Measurements from ENCODE around the gene DGKI. TPM values are rescaled to one million over a fixed set of nuclear protein-coding genes. Genes with fewer than 3 reads are reported as not detected.

DGKI gene
- total RNA-seq, 1 donor from 2014 or later, result 3.1 TPM

DNA sequence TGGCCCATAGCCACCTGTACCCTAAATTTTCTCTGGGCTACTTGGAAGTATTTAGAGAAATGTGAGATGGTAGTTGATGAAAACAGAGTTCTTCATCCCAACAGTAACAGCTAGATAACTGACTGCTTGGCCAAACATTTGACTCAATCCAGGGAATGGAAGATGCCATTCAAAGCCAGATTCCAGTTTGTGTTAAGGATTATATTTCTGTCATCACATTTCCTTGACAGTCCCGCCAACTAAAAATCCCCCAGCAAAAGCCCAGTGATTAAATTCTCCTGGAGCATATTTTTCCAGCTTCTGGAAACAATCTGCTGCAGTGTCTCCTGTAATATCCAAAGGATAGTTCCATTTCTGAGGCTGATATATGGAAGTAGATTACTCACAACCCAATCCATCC is 457.9 kb downstream of the DGKI start:
- TF ChIP-seq, protein P1, sequence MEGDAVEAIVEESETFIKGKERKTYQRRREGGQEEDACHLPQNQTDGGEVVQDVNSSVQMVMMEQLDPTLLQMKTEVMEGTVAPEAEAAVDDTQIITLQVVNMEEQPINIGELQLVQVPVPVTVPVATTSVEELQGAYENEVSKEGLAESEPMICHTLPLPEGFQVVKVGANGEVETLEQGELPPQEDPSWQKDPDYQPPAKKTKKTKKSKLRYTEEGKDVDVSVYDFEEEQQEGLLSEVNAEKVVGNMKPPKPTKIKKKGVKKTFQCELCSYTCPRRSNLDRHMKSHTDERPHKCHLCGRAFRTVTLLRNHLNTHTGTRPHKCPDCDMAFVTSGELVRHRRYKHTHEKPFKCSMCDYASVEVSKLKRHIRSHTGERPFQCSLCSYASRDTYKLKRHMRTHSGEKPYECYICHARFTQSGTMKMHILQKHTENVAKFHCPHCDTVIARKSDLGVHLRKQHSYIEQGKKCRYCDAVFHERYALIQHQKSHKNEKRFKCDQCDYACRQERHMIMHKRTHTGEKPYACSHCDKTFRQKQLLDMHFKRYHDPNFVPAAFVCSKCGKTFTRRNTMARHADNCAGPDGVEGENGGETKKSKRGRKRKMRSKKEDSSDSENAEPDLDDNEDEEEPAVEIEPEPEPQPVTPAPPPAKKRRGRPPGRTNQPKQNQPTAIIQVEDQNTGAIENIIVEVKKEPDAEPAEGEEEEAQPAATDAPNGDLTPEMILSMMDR (IDR thresholded peaks at IDR 0.05), result no peak
- no peaks in the 10 kb centered on the region for H3K9me3 Mint-ChIP-seq (ENCODE audit: unreplicated experiment)
- no peak overlapping the region for H3K27ac Mint-ChIP-seq (ENCODE audit: unreplicated experiment)
- no peak overlapping the region for H3K4me3 Mint-ChIP-seq (ENCODE audit: unreplicated experiment)
- peaks cover 9% of the 10 kb centered on the region for H3K4me1 Mint-ChIP-seq (ENCODE audit: unreplicated experiment)
- H3K36me3 Mint-ChIP-seq (ENCODE audit: unreplicated experiment), result no peaks in the 10 kb centered on the region
- no peak for DNase-seq (ENCODE audit: extremely low spot score, unreplicated experiment)
- no peaks in the 10 kb centered on the region for H3K27me3 Mint-ChIP-seq (ENCODE audit: unreplicated experiment)

DNA sequence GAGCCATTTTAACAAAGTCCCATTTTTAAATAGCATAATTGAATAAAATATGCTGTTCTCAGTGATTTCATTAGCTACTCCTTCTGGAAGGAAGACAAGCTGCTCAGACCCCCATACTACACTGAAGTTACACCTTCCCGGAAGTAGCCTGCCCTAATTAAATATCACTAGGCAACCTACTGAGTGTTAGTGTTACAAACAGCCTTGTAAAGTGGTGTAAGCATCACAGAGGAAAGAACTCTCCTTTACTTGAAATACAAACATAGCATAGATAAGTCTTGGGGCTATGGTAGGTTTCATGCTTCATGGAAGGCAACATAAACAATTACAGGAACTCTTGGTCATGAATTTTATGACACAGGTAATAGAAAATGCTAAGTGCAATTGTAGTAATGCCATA is 459.8 kb downstream of the DGKI start:
- H3K36me3 Mint-ChIP-seq (ENCODE audit: unreplicated experiment), result no peaks in the 10 kb centered on the region
- H3K4me1 Mint-ChIP-seq (ENCODE audit: unreplicated experiment), result peaks cover 9% of the 10 kb centered on the region
- DNase-seq (ENCODE audit: extremely low spot score, unreplicated experiment), result no peak
- TF ChIP-seq, protein P1 (IDR thresholded peaks at IDR 0.05), result no peak
- H3K27me3 Mint-ChIP-seq (ENCODE audit: unreplicated experiment), result no peaks in the 10 kb centered on the region
- H3K9me3 Mint-ChIP-seq (ENCODE audit: unreplicated experiment), result no peaks in the 10 kb centered on the region
- no peak overlapping the region for H3K27ac Mint-ChIP-seq (ENCODE audit: unreplicated experiment)
- no peak overlapping the region for H3K4me3 Mint-ChIP-seq (ENCODE audit: unreplicated experiment)

DNA sequence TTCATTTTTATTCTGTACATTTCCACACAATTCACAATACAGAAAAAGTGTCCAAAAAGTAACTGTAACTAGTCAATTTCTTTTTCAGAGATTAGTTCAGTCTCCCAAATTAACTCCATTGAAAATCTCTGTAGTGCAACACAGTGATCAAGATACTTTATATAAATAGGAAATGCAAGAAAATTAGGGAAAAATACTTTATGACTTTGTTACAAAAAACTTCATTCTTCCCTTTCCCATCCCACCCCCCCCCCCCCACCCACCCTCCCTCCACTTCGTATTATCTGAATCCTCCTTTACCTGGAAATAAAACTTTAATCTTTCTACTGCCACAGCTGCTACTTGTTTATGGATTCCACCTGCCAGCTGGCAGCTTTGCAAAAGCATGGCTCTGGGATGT is 465.7 kb downstream of the DGKI start:
- Mint-ChIP-seq H3K27me3 (ENCODE audit: unreplicated experiment) (no peaks in the 10 kb centered on the region), H3K9me3 (ENCODE audit: unreplicated experiment) (peaks cover 12% of the 10 kb centered on the region), H3K4me3 (ENCODE audit: unreplicated experiment) (no peak overlapping the region), H3K27ac (ENCODE audit: unreplicated experiment) (no peak overlapping the region), H3K36me3 (ENCODE audit: unreplicated experiment) (no peaks in the 10 kb centered on the region), H3K4me1 (ENCODE audit: unreplicated experiment) (peaks cover 9% of the 10 kb centered on the region)
- TF ChIP-seq, protein P1 (IDR thresholded peaks at IDR 0.05), result no peak
- no peak for DNase-seq (ENCODE audit: extremely low spot score, unreplicated experiment)

DNA sequence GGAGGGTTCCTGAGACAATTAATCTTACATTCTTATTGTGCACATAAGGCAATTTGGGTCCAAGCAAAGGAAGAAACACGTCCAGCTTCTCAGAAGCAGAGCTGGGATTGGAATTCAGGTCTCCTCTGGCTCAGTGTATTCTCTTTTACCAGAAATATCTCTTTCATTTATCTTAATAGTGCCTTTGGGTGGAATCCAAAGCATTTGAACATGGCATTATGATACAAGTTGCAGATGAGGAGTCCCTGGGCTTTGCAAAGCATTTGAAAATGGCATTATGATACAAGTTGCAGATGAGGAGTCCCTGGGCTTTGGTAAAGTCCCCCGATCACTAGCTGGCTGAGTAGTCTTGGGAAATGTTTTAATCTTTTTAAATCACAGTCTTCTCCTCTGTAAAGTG is 473.3 kb downstream of the DGKI start:
- Mint-ChIP-seq H3K36me3 (ENCODE audit: unreplicated experiment) (no peaks in the 10 kb centered on the region), H3K4me1 (ENCODE audit: unreplicated experiment) (no peaks in the 10 kb centered on the region), H3K9me3 (ENCODE audit: unreplicated experiment) (peaks cover 7% of the 10 kb centered on the region), H3K27ac (ENCODE audit: unreplicated experiment) (no peak overlapping the region), H3K4me3 (ENCODE audit: unreplicated experiment) (no peak overlapping the region), H3K27me3 (ENCODE audit: unreplicated experiment) (no peaks in the 10 kb centered on the region)
- TF ChIP-seq, protein P1 (IDR thresholded peaks at IDR 0.05), result no peak
- no peak for DNase-seq (ENCODE audit: extremely low spot score, unreplicated experiment)

DNA sequence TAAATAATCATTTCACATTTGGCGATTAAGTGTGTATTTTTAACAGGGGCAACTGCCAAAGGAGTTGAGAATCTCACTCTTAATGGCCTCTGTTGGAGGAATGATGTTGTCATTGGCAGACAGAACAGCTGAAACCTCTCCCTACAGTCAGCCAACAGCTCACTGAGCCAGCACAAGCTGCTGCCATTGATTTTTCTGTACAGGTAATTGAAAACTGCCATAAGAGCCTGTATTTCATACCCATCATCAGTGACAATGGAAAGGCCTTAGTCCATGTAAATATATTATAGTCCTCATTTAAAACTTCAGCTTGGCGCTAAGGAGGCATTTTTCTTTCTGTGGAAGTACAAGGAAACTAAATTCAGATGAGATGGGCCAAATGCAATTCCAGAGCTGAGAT is 475.2 kb downstream of the DGKI start:
- no peaks in the 10 kb centered on the region for H3K4me1 Mint-ChIP-seq (ENCODE audit: unreplicated experiment)
- no peaks in the 10 kb centered on the region for H3K36me3 Mint-ChIP-seq (ENCODE audit: unreplicated experiment)
- no peaks in the 10 kb centered on the region for H3K27me3 Mint-ChIP-seq (ENCODE audit: unreplicated experiment)
- no peaks in the 10 kb centered on the region for H3K9me3 Mint-ChIP-seq (ENCODE audit: unreplicated experiment)
- H3K27ac Mint-ChIP-seq (ENCODE audit: unreplicated experiment), result no peak overlapping the region
- DNase-seq (ENCODE audit: extremely low spot score, unreplicated experiment), result no peak
- H3K4me3 Mint-ChIP-seq (ENCODE audit: unreplicated experiment), result no peak overlapping the region
- TF ChIP-seq, protein P1 (IDR thresholded peaks at IDR 0.05), result no peak

All from osteocyte (in vitro differentiated cells).